ENCODE measurements around the gene PRKCE. TPM values are rescaled to one million over a fixed set of nuclear protein-coding genes. Genes with fewer than 3 reads are reported as not detected.
"Not testable (repeated sequence)": the region's sequence is repeated elsewhere in the genome, so short reads cannot be mapped to it uniquely, and the experiment has no call there.

PRKCE gene
- polyA plus RNA-seq, 1 experiment: 16.7 TPM

- Histone ChIP-seq H3K9me3 (ENCODE audit: control insufficient read depth, insufficient read depth, low read length) (no peaks in the 10 kb centered on the region), H3K27me3 (ENCODE audit: control insufficient read depth, insufficient read depth, low read length) (no peaks in the 10 kb centered on the region), H3K4me3 (ENCODE audit: low read depth, low read length) (no peak overlapping the region), H3K27ac (ENCODE audit: low read depth, low read length) (no peak overlapping the region)
- no peak for DNase-seq (ENCODE audit: low read depth, low spot score)
- CTCF ChIA-PET: no interaction called here
- no peak for TF ChIP-seq CTCF (IDR thresholded peaks at IDR 0.05; ENCODE audit: low read depth, low read length)
- POLR2A ChIA-PET: no interaction called here
Measured at GRCh38 chr2:45692566-45692965, 41.1 kb downstream of the PRKCE start.

GRCh38 chr2:45695480-45696007 lies 44.1 kb downstream of the PRKCE start:
- H3K27me3 ChIP-seq (ENCODE audit: control insufficient read depth, insufficient read depth, low read length); H3K4me3 ChIP-seq (ENCODE audit: low read depth, low read length); POLR2A ChIA-PET; DNase-seq (ENCODE audit: low read depth, low spot score); CTCF ChIA-PET; H3K9me3 ChIP-seq (ENCODE audit: control insufficient read depth, insufficient read depth, low read length); H3K27ac ChIP-seq (ENCODE audit: low read depth, low read length): not testable (repeated sequence)

- Histone ChIP-seq H3K9me3 (ENCODE audit: control insufficient read depth, insufficient read depth, low read length) (no peaks in the 10 kb centered on the region), H3K4me3 (ENCODE audit: low read depth, low read length) (no peak overlapping the region), H3K27ac (ENCODE audit: low read depth, low read length) (no peak overlapping the region), H3K27me3 (ENCODE audit: control insufficient read depth, insufficient read depth, low read length) (no peaks in the 10 kb centered on the region)
- no peak for TF ChIP-seq CTCF (IDR thresholded peaks at IDR 0.05; ENCODE audit: low read depth, low read length)
- POLR2A ChIA-PET: no interaction called here
- no peak for DNase-seq (ENCODE audit: low read depth, low spot score)
- CTCF ChIA-PET: no interaction called here
Measured at GRCh38 chr2:45696708-45697107, 45.2 kb downstream of the PRKCE start.

- H3K4me3 ChIP-seq (ENCODE audit: low read depth, low read length): no peak overlapping the region
- ChIA-PET CTCF (no interaction called here), POLR2A (interaction anchor here (0.6 kb wide), 1 partner anchor 8 kb away, joined by 3 read pairs; no protein-coding TSS in a partner anchor)
- no peak for DNase-seq (ENCODE audit: low read depth, low spot score)
- H3K27me3 ChIP-seq (ENCODE audit: control insufficient read depth, insufficient read depth, low read length): no peaks in the 10 kb centered on the region
- H3K9me3 ChIP-seq (ENCODE audit: control insufficient read depth, insufficient read depth, low read length): no peaks in the 10 kb centered on the region
- no peak overlapping the region for H3K27ac ChIP-seq (ENCODE audit: low read depth, low read length)
- no peak for TF ChIP-seq CTCF (IDR thresholded peaks at IDR 0.05; ENCODE audit: low read depth, low read length)
Measured at GRCh38 chr2:45697190-45697589, 45.7 kb downstream of the PRKCE start.

- DNase-seq (ENCODE audit: low read depth, low spot score): no peak
- ChIA-PET CTCF (no interaction called here), POLR2A (interaction anchor here (0.7 kb wide), 1 partner anchor 47 kb away, joined by 4 read pairs; no protein-coding TSS in a partner anchor)
Measured at GRCh38 chr2:45698554-45698953, 47.1 kb downstream of the PRKCE start.

More at GRCh38 chr2:45698554-45698953, 47.1 kb downstream of the PRKCE start:
- Histone ChIP-seq H3K4me3 (ENCODE audit: low read depth, low read length) (no peak overlapping the region), H3K9me3 (ENCODE audit: control insufficient read depth, insufficient read depth, low read length) (no peaks in the 10 kb centered on the region), H3K27ac (ENCODE audit: low read depth, low read length) (no peak overlapping the region), H3K27me3 (ENCODE audit: control insufficient read depth, insufficient read depth, low read length) (no peaks in the 10 kb centered on the region)
- TF ChIP-seq CTCF (IDR thresholded peaks at IDR 0.05; ENCODE audit: low read depth, low read length): no peak
